Cardiac septum (tissue), 1 donor: ENCODE measurements around the gene ICA1L. TPM values are rescaled to one million over a fixed set of nuclear protein-coding genes. Genes with fewer than 3 reads are reported as not detected.
"Not testable (repeated sequence)": the region's sequence is repeated elsewhere in the genome, so short reads cannot be mapped to it uniquely, and the experiment has no call there.

Experiments
- DNase-seq: peaks from one replicate; pipeline ENCODE4 v3.0.0-alpha.2; 2020; ENCODE audit warnings: low spot score
- intact Hi-C: fragments of 100-400 bp; cut with DNase I; formaldehyde crosslinking; loops from one replicate; pipeline ENCODE4 v1.14.0; 2022
- total RNA-seq: library from RNA; stranded (reverse); fragmentation: NEBNext Ultra II Directional; extraction: Animal tissue kit (Norgen Biotek cat#: 25700); gene quantifications from one replicate; pipeline ENCODE4 v1.2.1, GENCODE V29; 2021
- donor health status: DM: no; HTN: no; CAD: no.

The ICA1L gene
- total RNA-seq, 1 donor from 2014 or later = 5.7 TPM

DNA sequence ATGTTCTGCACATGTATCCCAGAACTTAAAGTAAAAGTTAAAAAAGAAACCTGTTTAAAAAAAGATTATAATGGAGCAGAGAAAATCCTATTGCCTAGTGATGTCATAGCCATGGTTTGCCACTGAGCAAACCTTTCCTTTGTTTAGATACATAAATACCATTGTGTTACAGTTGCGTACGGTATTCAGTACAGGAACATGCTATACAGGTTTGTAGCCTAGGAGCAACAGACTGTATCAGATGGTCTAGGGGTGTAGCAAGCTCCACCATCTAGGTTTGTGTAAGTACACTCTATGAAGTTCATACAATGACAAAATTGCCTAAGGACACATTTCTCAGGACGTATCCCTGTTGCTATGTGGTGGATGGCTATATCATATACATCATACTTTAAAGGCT lies 13.0 kb downstream of the ICA1L start:
- DNase-seq = no peak
- intact Hi-C loops = no loop called here

- DNase-seq, intact Hi-C loops: not testable (repeated sequence)
Observed at GRCh38 chr2:202849343-202849742, 22.2 kb downstream of the ICA1L start.

DNA sequence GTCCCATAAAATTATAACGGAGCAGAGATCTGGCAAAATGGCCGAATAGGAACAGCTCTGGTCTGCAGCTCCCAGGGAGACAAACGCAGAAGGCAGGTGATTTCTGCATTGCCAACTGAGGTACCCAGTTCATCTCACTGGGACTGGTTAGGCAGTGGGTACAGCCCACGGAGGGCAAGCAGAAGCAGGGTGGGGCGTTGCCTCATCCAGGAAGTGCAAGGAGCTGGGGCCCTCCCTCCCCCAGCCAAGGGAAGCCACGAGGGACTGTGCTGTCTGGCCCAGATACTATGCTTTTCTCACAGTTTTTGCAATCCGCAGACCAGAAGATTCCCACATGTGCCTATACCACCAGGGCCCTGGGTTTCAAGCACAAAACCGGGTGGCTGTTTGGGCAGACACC lies 22.8 kb downstream of the ICA1L start:
- no peak for DNase-seq
- intact Hi-C loops = no loop called here

- intact Hi-C loops = no loop called here
- no peak for DNase-seq
Observed at GRCh38 chr2:202847693-202848524, 23.7 kb downstream of the ICA1L start.

GRCh38 chr2:202844656-202845055 lies 26.9 kb downstream of the ICA1L start:
- intact Hi-C loops = no loop called here
- no peak for DNase-seq

- DNase-seq = no peak
- intact Hi-C loops = no loop called here
Observed at GRCh38 chr2:202842690-202843089, 28.9 kb downstream of the ICA1L start.

- no peak for DNase-seq
- intact Hi-C loops = no loop called here
Observed at GRCh38 chr2:202841090-202841867, 30.3 kb downstream of the ICA1L start.

- DNase-seq = no peak
Observed at GRCh38 chr2:202831242-202832220, 40.0 kb downstream of the ICA1L start.

GRCh38 chr2:202824901-202825300 lies 46.7 kb downstream of the ICA1L start:
- intact Hi-C loops = no loop called here
- DNase-seq = no peak

More at GRCh38 chr2:202831242-202832220, 40.0 kb downstream of the ICA1L start:
- intact Hi-C loops = no loop called here

GRCh38 chr2:202822411-202822810 lies 49.2 kb downstream of the ICA1L start:
- no peak for DNase-seq
- intact Hi-C loops = no loop called here

DNA sequence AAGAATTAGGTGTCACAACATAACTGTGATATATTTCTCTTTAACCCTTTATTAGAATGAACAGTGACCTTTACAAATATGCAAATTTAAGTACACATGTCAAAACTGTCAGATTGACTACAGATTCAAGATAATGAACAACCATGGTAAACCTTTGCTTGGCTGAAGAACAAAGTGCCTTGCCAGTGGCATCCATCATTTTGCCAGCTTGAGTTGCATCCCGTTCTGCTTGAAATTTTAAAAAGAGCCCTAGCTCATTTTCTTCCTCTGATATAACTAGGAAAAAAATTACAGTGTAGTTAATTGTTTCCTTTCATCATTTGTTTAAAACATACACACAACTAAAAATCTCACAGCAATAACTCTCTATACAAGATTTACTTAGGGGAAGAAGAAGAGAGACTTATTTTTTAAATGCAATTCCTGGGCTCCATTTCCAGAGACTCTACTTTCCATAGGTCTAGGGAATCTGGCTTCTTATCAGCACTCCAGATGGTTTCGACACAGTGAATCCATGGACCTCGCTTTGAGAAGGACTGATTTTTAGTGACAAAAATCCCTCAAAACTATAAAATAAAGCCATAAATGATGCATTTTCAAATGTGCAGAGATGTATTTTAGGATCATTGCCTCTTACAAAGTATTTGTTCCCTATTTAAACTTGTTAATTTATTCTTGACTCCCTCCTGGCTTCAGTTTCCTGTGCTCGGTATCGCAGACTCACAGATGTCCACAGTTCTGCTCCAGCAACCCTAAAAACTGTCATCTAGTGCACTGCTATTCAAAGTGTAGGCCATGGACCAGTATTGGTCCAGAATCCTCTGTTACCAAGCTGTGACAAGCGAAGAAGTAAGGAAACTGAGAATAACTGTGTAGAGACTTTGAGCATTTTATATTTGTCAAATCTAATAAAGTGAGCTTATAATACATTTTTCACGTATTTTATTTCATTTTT lies 50.1 kb downstream of the ICA1L start:
- intact Hi-C loops = no loop called here

DNA sequence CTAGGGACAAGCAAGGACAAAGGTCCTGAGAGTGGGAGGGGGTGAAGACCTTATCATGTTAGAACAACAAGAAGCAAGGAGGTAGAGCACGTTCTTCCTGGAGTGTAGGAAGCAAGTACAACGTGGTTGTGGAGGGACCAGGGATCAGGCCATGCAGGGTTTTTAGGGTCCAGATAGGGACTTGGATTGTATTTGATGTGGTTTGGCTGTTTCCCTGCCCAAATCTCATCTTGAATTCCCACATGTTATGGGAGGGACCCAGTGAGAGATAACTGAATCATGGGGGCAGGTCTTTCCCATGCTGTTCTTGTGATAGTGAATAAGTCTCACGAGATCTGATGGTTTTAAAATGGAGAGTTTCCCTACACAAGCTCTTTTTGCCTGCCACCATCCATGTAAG lies 53.2 kb downstream of the ICA1L start:
- DNase-seq = no peak
- intact Hi-C loops = no loop called here

More for the DNA sequence above, 50.1 kb downstream of the ICA1L start:
- DNase-seq = no peak

DNA sequence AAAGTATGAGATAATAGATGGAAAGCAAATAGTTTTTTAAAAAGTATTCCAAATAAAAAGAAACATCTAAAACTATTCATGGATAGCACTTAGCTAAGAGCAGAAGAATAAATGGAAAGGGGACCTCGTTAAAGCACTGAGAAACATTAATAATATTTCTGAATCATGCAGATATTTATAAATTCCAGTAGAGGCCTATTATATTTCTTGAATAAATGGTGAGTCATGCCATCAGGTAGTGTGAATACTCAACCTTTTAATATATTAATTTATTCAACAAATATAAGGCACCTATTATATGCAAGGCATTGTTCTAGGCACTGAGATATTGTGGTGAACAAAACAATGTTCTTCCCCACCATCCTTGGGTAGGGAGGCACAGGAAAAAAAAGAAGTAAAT lies 53.8 kb downstream of the ICA1L start:
- intact Hi-C loops = no loop called here

GRCh38 chr2:202815548-202816360 lies 55.8 kb downstream of the ICA1L start:
- intact Hi-C loops = no loop called here
- no peak for DNase-seq

More for the DNA sequence above, 53.8 kb downstream of the ICA1L start:
- no peak for DNase-seq

- DNase-seq = no peak
- intact Hi-C loops = no loop called here
Observed at GRCh38 chr2:202814226-202814625, 57.3 kb downstream of the ICA1L start.

- DNase-seq = no peak
- intact Hi-C loops = no loop called here
Observed at GRCh38 chr2:202813387-202813786, 58.2 kb downstream of the ICA1L start.

- no peak for DNase-seq
- intact Hi-C loops = no loop called here
Observed at GRCh38 chr2:202808754-202809153, 62.8 kb downstream of the ICA1L start.
